ENCODE results near the gene FAM156B.
"Not testable (repeated sequence)": the region's sequence is repeated elsewhere in the genome, so short reads cannot be mapped to it uniquely, and the experiment has no call there.

Gene FAM156B, protein sequence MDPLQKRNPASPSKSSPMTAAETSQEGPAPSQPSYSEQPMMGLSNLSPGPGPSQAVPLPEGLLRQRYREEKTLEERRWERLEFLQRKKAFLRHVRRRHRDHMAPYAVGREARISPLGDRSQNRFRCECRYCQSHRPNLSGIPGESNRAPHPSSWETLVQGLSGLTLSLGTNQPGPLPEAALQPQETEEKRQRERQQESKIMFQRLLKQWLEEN

DNA sequence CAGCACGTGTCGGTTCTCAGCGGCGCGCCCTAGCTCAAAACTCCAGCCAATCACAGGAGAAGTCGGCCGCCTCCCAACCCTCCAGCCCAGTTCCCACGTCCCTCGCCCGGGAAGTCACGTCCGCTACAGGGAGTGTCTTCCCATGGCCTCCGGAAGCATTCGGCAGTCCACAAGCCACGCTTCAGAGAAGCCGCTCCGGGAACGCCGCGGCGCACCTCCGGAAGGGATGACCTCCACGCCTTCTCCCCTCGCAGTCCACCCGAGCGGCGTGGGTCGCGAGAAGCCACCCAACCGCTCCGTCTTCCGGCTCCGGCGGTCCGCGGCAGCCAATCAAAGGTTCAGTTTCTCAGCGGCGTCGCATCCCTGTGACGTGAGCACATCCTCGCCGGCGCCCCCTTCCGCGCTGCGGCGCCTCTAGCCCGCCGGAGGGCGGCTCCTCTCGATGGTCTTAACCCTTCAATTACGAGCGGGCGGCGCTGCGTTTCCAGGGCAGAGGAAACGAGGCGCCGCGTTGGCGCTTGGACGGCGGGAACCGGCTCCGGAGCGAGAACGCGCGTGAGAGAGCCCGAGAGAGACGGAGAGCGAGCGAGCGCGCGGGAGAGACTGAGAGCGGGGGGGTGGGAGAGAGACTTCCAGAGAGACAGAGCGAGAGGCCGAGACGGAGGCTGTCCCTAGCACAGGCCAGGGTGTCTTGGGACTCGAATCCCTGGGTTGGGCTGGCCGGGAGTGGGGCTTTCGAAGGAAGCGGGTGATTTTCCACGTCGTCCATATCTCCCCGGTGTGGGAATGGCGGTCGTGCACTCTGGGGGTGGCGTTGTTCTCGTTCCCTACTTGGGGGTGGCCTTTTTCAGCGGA is at the start of gene FAM156B:
Gene FAM156B (plus strand): TSS at position 476 of the 855 bp plus-strand sequence. CDS start 9,896 bp downstream, outside the sequence.
- H3K4me3 ChIP-seq (replicated peaks; ENCODE audit: low read depth, low read length); DNase-seq (ENCODE audit: extremely low read depth, low read depth): not testable (repeated sequence)

DNA sequence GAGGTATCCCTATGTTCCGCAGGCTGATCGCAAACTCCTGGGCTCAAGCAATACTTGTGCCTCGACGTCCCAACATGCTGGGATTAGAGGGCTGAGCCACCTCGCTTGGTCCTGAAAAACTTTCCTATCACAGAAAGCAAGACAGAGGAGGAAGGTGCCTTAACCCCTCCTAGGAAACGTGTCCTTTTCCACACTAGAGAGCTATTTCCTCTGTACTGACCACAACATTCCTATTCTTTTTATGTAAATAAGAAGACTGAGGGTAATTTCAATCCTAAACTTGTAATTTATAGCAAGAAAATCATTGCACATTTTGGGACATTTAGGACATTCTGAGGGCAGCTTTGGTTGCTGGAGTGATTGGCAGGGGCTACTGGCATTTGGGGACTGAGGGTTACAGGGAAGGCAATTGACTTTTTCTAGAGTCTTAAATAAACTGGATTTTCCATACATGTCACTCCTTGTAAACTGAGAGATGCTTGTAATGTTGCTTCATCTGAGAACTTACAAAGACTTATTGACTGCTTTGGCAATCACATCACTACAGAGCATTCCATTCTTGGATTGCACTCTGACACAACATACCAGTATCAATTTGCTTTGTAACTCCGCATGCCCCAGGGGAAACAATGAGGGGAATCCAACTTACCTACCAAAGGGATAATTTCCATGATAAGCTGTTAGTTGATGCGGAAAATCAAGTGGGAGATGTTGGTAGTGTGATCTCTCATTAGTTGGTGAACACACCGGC is 44.8 kb upstream of the FAM156B start:
- no peak overlapping the region for H3K4me3 ChIP-seq (replicated peaks; ENCODE audit: low read depth, low read length)
- no peak for DNase-seq (ENCODE audit: extremely low read depth, low read depth)
- TF ChIP-seq, protein P1, sequence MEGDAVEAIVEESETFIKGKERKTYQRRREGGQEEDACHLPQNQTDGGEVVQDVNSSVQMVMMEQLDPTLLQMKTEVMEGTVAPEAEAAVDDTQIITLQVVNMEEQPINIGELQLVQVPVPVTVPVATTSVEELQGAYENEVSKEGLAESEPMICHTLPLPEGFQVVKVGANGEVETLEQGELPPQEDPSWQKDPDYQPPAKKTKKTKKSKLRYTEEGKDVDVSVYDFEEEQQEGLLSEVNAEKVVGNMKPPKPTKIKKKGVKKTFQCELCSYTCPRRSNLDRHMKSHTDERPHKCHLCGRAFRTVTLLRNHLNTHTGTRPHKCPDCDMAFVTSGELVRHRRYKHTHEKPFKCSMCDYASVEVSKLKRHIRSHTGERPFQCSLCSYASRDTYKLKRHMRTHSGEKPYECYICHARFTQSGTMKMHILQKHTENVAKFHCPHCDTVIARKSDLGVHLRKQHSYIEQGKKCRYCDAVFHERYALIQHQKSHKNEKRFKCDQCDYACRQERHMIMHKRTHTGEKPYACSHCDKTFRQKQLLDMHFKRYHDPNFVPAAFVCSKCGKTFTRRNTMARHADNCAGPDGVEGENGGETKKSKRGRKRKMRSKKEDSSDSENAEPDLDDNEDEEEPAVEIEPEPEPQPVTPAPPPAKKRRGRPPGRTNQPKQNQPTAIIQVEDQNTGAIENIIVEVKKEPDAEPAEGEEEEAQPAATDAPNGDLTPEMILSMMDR (IDR thresholded peaks at IDR 0.05; ENCODE audit: low read depth, low read length, missing control alignments) = no peak

DNA sequence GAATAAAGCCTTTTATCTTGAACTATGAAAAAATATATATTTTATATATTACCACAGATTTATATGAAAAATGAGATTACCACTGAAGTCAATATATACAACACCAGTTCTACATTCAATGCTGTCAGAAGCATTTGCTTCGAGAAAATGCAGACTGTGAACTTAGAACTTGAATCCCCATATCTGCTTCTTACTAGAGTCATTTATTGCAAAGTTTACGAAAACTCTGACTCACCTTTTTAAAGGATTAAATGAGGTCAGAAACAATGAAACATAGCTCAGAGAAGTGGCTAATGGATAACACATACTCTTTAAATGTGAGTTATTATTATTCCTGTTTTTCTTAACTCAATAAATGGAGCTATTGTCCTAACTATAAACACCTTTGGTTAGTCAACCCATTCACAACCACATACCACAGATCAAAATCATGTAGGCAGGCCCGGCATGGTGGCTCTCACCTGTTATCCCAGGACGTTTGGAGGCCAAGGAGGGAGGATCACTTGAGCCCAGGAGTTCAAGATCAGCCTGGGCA is 40.1 kb upstream of the FAM156B start:
- not testable (repeated sequence) for DNase-seq (ENCODE audit: extremely low read depth, low read depth); H3K4me3 ChIP-seq (replicated peaks; ENCODE audit: low read depth, low read length)

DNA sequence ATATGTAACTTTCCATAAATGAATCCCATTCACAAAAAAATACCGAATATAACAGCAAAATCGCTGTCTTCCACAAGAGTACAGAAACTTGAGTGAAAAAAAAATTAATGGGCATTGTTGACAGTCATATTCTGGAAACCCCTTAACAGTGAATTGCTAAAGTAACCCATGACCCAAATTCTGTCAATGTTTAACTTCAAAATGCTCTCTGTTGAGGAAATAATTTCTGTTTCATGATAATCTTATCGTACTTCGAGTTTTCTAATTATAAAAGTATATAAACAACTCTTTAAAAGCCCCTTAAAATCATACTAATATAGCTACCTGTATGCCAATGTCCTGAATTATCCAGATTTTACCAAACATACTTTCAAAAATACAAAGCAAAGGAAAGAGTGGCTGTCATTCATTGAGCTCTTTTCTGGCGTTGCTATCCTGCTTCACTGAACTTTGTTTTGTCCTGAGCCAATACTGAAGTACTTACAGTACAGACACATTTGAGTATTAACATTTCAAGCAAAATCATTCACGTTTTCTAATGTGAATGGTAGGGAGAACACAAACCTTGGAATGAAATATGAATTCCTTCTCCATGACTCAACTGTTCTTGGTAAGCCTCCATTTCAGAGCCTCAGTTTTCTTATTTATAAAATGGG is 31.7 kb upstream of the FAM156B start:
- H3K4me3 ChIP-seq (replicated peaks; ENCODE audit: low read depth, low read length) = no peak overlapping the region
- no peak for DNase-seq (ENCODE audit: extremely low read depth, low read depth)
- TF ChIP-seq, protein P1 (IDR thresholded peaks at IDR 0.05; ENCODE audit: low read depth, low read length, missing control alignments) = no peak

DNA sequence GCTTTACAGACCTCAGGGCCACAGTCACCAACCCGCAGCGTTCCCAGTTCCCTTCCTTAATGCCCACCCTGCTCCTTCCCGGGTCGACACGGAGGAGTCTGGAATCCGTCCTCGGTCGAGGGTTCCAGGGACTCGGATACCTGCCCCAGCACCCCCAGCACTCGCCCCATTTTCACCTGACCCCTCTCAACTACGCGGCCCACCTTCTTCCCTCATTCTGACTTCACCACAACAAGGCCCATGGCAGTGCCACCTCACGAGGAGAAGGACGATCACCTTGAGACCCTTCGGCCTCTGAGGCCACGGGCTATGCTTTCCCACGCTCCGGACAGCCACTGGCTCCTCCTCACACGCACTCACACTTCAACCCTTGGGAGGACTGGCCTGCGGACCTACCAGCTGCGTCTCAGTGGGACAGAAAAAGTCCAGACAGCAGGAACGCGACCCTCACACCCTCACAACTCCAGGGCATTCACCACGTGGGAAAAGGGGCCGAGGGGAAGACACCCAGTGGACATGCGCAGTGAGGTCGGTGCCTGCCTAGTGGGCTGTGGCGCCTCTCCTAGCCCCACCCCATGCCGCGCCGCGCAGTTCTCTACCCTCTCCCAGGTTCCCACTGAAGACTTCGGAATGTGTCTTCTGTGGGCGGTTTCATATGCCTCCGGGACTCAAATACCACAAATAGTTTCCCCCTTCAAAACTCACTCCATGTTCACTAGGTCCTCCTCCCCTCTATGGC is 29.4 kb upstream of the FAM156B start, which contains the start of gene XAGE3:
Gene XAGE3 (minus strand): TSS at position 474 of the 739 bp plus-strand sequence. CDS start 950 bp downstream, outside the sequence.
- TF ChIP-seq, protein P1 (IDR thresholded peaks at IDR 0.05; ENCODE audit: low read depth, low read length, missing control alignments) = no peak
- no peak within 1 kb of the TSS for H3K4me3 ChIP-seq (replicated peaks; ENCODE audit: low read depth, low read length)
- no peak for DNase-seq (ENCODE audit: extremely low read depth, low read depth)

DNA sequence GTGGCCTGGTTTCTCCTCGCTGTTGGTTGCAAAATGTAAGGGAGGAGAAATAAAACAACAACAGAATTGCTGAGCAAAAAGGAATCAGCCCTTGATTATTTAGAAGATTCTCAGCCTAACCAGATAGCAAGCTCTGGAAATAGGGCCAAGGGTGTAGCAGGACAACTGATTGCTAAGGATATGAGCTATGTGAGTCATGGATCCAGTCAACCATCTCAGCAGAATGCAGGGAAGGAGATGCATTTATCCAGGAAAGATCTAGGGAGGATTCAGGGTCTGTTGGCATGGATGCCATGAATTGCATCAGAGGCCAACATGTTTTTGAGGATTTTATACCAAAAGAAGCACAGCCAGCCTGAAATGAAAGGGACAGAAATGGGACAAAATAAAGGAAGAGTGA is 27.1 kb upstream of the FAM156B start:
- no peak overlapping the region for H3K4me3 ChIP-seq (replicated peaks; ENCODE audit: low read depth, low read length)
- TF ChIP-seq, protein P1 (IDR thresholded peaks at IDR 0.05; ENCODE audit: low read depth, low read length, missing control alignments) = no peak
- no peak for DNase-seq (ENCODE audit: extremely low read depth, low read depth)

DNA sequence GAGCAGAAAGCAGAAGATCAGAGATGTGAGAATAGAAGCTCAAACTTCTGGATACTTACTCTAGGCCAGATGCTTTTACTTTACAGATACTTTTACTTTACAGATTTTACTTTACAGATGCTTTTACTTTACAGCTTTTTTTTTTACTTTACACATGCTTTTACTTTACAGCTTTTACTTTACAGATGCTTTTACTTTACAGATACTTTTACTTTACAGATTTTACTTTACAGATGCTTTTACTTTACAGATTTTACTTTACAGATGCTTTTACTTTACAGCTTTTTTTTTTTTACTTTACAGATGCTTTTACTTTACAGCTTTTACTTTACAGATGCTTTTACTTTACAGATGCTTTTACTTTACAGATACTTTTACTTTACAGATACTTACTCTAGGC is 23.3 kb upstream of the FAM156B start:
- DNase-seq (ENCODE audit: extremely low read depth, low read depth); H3K4me3 ChIP-seq (replicated peaks; ENCODE audit: low read depth, low read length): not testable (repeated sequence)
